Endothelial cell (in vitro differentiated cells): ENCODE results near the gene MARCHF10. TPM values are rescaled to one million over a fixed set of nuclear protein-coding genes. Genes with fewer than 3 reads are reported as not detected.

Experiments
- DNase-seq: peaks from one replicate; pipeline ENCODE4 v3.0.0; 2021; ENCODE audit warnings: low spot score
- H3K27ac Mint-ChIP-seq: one replicate; pipeline ENCODE4 v1.8.0; 2021; ENCODE audit warnings: mixed read lengths, inconsistent platforms; ENCODE audit not compliant: unreplicated experiment
- H3K27me3 Mint-ChIP-seq: one replicate; pipeline ENCODE4 v1.8.0; 2021; ENCODE audit warnings: mild to moderate bottlenecking, moderate library complexity, mixed read lengths, inconsistent platforms; ENCODE audit not compliant: unreplicated experiment
- H3K36me3 Mint-ChIP-seq: one replicate; pipeline ENCODE4 v1.8.0; 2021; ENCODE audit warnings: mild to moderate bottlenecking, low read depth, mixed read lengths, inconsistent platforms; ENCODE audit not compliant: unreplicated experiment
- H3K4me1 Mint-ChIP-seq: one replicate; pipeline ENCODE4 v1.8.0; 2021; ENCODE audit warnings: mild to moderate bottlenecking, mixed read lengths, inconsistent platforms; ENCODE audit not compliant: unreplicated experiment
- H3K4me3 Mint-ChIP-seq: one replicate; pipeline ENCODE4 v1.8.0; 2021; ENCODE audit warnings: mild to moderate bottlenecking, mixed read lengths, inconsistent platforms; ENCODE audit not compliant: unreplicated experiment
- H3K9me3 Mint-ChIP-seq: one replicate; pipeline ENCODE4 v1.8.0; 2021; ENCODE audit warnings: mixed read lengths, inconsistent platforms; ENCODE audit not compliant: unreplicated experiment
- total RNA-seq: library from RNA; stranded (reverse); fragmentation: NEBNext Ultra II Directional; extraction: Animal tissue kit (Norgen Biotek cat#: 25700); gene quantifications from one replicate; pipeline ENCODE4 v1.2.1, GENCODE V29; 2021; ENCODE audit not compliant: unreplicated experiment
- TF ChIP-seq, protein P1 (sequence below): fragments of 200-600 bp; sonication (generic); IDR thresholded peaks from one replicate; pipeline ENCODE4 v1.5.0; 2021; ENCODE audit warnings: antibody characterized with exemption; ENCODE audit not compliant: unreplicated experiment

Gene MARCHF10
- total RNA-seq, 1 donor from 2014 or later: not detected

GRCh38 chr17:62656446-62656845, 151.7 kb downstream of the MARCHF10 start:
- no peak for DNase-seq
- Mint-ChIP-seq H3K4me3 (no peak overlapping the region), H3K36me3 (peaks cover 24% of the 10 kb centered on the region), H3K27me3 (peaks cover 10% of the 10 kb centered on the region), H3K9me3 (no peaks in the 10 kb centered on the region), H3K4me1 (peaks cover 26% of the 10 kb centered on the region), H3K27ac (no peak overlapping the region)
- TF ChIP-seq, protein P1, sequence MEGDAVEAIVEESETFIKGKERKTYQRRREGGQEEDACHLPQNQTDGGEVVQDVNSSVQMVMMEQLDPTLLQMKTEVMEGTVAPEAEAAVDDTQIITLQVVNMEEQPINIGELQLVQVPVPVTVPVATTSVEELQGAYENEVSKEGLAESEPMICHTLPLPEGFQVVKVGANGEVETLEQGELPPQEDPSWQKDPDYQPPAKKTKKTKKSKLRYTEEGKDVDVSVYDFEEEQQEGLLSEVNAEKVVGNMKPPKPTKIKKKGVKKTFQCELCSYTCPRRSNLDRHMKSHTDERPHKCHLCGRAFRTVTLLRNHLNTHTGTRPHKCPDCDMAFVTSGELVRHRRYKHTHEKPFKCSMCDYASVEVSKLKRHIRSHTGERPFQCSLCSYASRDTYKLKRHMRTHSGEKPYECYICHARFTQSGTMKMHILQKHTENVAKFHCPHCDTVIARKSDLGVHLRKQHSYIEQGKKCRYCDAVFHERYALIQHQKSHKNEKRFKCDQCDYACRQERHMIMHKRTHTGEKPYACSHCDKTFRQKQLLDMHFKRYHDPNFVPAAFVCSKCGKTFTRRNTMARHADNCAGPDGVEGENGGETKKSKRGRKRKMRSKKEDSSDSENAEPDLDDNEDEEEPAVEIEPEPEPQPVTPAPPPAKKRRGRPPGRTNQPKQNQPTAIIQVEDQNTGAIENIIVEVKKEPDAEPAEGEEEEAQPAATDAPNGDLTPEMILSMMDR: no peak

DNA sequence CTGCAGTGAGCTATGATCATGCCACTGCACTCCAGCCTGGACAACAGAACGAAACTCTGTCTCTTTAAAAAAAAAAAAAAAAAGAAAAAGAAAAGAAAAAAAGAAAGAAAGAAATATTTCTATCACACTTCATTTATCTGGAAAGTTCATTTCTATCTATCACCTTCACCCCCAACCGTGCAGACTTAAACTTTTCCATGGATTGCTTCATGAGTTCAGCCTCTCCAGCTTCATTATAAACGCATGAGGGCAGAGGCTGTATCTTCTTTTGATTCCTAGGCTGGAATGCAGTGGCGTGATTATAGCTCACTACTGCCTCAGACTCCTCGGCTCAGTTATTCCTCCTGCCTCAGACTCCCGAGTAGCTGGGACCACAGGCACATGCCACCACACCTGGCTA, 152.5 kb downstream of the MARCHF10 start:
- peaks cover 22% of the 10 kb centered on the region for H3K36me3 Mint-ChIP-seq
- H3K9me3 Mint-ChIP-seq: no peaks in the 10 kb centered on the region
- TF ChIP-seq, protein P1: no peak
- H3K27me3 Mint-ChIP-seq: peaks cover 11% of the 10 kb centered on the region
- H3K27ac Mint-ChIP-seq: no peak overlapping the region
- no peak for DNase-seq
- H3K4me1 Mint-ChIP-seq: peaks cover 26% of the 10 kb centered on the region
- H3K4me3 Mint-ChIP-seq: no peak overlapping the region

DNA sequence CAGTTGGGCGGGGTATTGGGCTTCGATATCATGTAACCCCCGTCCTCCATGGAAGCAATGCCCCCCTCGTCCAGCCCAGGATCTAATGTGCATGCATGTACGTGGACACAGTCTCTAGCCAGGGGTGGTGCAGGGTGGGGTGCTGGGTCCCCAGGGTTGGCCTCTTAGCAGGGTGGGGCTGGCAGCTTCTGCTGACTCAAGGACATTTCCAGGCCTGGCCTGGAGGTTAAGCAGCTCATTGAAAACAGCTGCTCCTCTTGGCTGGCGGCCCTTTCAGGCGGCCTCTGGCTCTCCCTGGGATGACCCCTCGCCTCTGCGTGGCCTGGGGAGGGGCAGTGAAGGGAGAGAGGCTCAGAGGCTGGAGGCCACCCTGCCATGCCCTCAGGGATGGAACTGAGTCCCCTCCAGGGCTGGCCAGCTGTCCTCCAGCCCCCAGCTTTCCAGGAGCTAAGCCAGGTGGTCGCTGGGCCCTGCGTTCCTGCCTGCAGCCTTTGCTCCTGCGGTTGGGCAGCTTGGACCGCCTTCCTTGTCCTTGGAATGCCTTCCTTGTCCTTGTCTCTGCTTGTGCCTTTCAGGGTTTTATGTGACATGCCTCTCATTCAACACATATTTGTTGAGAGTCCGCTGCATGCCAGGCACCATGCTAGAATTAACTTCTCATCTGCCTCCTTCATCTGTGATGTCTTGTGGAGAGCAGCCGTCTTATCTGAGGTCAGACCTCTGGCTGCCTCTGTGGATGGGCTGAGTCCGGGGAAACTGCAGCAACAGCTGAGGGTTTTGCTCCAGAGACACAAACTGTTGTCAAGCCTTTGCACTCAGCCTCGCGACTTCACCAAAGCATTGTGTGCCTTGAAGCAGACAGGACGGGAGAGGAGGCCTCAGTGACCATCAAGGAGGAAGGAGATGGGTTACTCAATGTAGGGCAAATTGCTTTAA, 154.0 kb downstream of the MARCHF10 start:
- DNase-seq: no peak
- Mint-ChIP-seq H3K9me3 (no peaks in the 10 kb centered on the region), H3K4me1 (peaks cover 25% of the 10 kb centered on the region), H3K27me3 (peaks cover 13% of the 10 kb centered on the region), H3K36me3 (peaks cover 15% of the 10 kb centered on the region), H3K27ac (no peak overlapping the region), H3K4me3 (peak overlapping the region; percentile 73)
- TF ChIP-seq, protein P1: no peak

DNA sequence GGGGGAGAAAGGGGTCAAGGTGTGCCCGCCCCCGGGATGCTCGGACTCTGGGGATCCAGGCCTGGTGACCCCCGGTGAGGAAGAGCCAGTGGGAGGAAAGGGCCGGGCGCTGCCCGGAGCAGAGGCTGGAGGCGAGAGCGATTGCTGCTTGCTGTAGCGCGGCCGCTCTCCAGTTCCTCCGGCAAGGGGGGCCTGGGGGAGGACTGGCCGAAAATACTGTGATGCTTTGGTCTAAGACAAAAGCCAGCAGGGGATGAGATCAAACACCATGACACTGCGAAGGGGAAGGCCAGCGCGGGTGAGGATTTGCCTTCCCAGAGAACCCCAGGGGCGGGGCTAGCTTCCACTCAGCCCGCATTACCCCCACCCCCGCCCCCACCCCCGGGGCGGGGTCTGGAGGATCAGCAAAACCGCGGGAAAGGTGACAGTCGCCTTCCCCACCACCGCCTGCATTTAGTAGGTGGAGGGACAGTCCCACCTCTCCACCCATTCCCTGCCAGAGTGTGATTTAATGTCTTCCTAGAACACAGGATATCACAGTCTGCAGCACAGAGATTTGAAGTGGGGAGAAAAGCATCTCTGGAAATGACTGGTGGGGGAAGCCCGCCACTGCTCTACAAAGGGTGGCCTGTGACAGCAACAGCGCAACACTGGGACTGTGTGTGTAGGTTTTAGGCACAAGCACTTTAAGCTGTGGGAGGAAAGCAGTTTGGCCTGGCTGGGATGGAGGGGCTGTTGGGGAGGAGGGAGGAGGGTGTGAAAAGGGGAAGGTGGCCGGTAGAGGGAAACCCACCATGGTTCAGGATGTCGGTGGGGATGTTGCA, 154.9 kb downstream of the MARCHF10 start:
- peaks cover 13% of the 10 kb centered on the region for H3K27me3 Mint-ChIP-seq
- DNase-seq: peak; percentile 53
- peak overlapping the region; percentile 84 for H3K4me3 Mint-ChIP-seq
- no peaks in the 10 kb centered on the region for H3K9me3 Mint-ChIP-seq
- TF ChIP-seq, protein P1: no peak
- H3K27ac Mint-ChIP-seq: peak overlapping the region; percentile 48
- peaks cover 8% of the 10 kb centered on the region for H3K36me3 Mint-ChIP-seq
- H3K4me1 Mint-ChIP-seq: peaks cover 21% of the 10 kb centered on the region
